Neural progenitor cell (in vitro differentiated cells): ENCODE measurements around the gene METTL4. TPM values are rescaled to one million over a fixed set of nuclear protein-coding genes. Genes with fewer than 3 reads are reported as not detected.

Source experiments
- DNase-seq: peaks from one replicate; pipeline ENCODE4 v3.0.0-alpha.2; 2016; ENCODE audit warnings: low spot score
- H2AFZ ChIP-seq: fragments of 200-600 bp; sonication (generic); replicated peaks from 2 replicates; pipeline ENCODE4 v1.6.1; 2016; ENCODE audit warnings: antibody characterized with exemption
- H3F3A ChIP-seq: fragments of 200-600 bp; sonication (generic); 2 replicates; pipeline ENCODE4 v1.6.1; 2016; ENCODE audit warnings: antibody characterized with exemption, low read depth
- H3K27ac ChIP-seq: fragments of 200-600 bp; sonication (generic); 2 replicates; pipeline ENCODE4 v1.5.1; 2016; ENCODE audit warnings: mild to moderate bottlenecking
- H3K27me3 ChIP-seq: fragments of 200-600 bp; sonication (generic); 2 replicates; pipeline ENCODE4 v1.6.1; 2016; ENCODE audit warnings: mild to moderate bottlenecking, moderate library complexity
- H3K36me3 ChIP-seq: fragments of 200-600 bp; sonication (generic); 2 replicates; pipeline ENCODE4 v1.5.1; 2016
- H3K4me1 ChIP-seq: fragments of 200-600 bp; sonication (generic); 2 replicates; pipeline ENCODE4 v1.6.1; 2016; ENCODE audit warnings: mixed run types
- H3K4me2 ChIP-seq: fragments of 200-600 bp; sonication (generic); 2 replicates; pipeline ENCODE4 v1.6.1; 2016
- H3K4me3 ChIP-seq: fragments of 200-600 bp; sonication (generic); 2 replicates; pipeline ENCODE4 v1.5.1; 2016
- H3K79me2 ChIP-seq: fragments of 200-600 bp; sonication (generic); 2 replicates; pipeline ENCODE4 v1.6.1; 2016; ENCODE audit warnings: low read depth
- H3K9ac ChIP-seq: fragments of 200-600 bp; sonication (generic); 2 replicates; pipeline ENCODE4 v1.6.1; 2016
- H3K9me3 ChIP-seq: fragments of 200-600 bp; sonication (generic); 2 replicates; pipeline ENCODE4 v1.5.1; 2016; ENCODE audit warnings: low read depth
- H4K20me1 ChIP-seq: fragments of 200-600 bp; sonication (generic); 2 replicates; pipeline ENCODE4 v1.6.1; 2016; ENCODE audit warnings: low read depth
- H3K27ac Mint-ChIP-seq: 3 replicates; pipeline ENCODE4 v1.8.0; 2021; ENCODE audit warnings: mixed read lengths
- H3K27me3 Mint-ChIP-seq: 2 replicates; pipeline ENCODE4 v1.8.0; 2022; ENCODE audit warnings: low read depth, mild to moderate bottlenecking, inconsistent platforms, moderate library complexity, mixed read lengths; ENCODE audit not compliant: insufficient read depth
- H3K36me3 Mint-ChIP-seq: 3 replicates; pipeline ENCODE4 v1.8.0; 2021; ENCODE audit warnings: mixed read lengths
- H3K4me1 Mint-ChIP-seq: 3 replicates; pipeline ENCODE4 v1.8.0; 2021; ENCODE audit warnings: mixed read lengths
- H3K4me3 Mint-ChIP-seq: 3 replicates; pipeline ENCODE4 v1.8.0; 2021; ENCODE audit warnings: mild to moderate bottlenecking, moderate library complexity, mixed read lengths
- H3K9me3 Mint-ChIP-seq: 3 replicates; pipeline ENCODE4 v1.8.0; 2020; ENCODE audit warnings: mixed read lengths
- EZH2 ChIP-seq: fragments of 200-600 bp; sonication (generic); IDR thresholded peaks from 2 replicates; pipeline ENCODE4 v1.6.1; 2017; ENCODE audit warnings: antibody characterized with exemption, mild to moderate bottlenecking, moderate library complexity
- EZH2phosphoT487 ChIP-seq: fragments of 200-600 bp; sonication (generic); IDR thresholded peaks from 2 replicates; pipeline ENCODE4 v1.6.1; 2017; ENCODE audit warnings: antibody characterized with exemption
- small RNA-seq: library from RNA; depleted of rRNA; stranded (forward); fragments of <200 nt; gene quantifications from one replicate; pipeline ENCODE3, GENCODE V24; 2015
- total RNA-seq: library from RNA; depleted of rRNA; stranded (reverse); fragments of >200 nt; gene quantifications from 2 replicates; pipeline ENCODE4 v1.2.3, GENCODE V29; 2015; ENCODE audit warnings: low replicate concordance
- TF ChIP-seq, protein P1 (sequence below): fragments of 200-600 bp; sonication (generic); IDR thresholded peaks from 2 replicates; pipeline ENCODE4 v1.5.1; 2017; ENCODE audit warnings: antibody characterized with exemption, mild to moderate bottlenecking

METTL4 gene
- total RNA-seq, 1 donor from 2014 or later = 30.8 TPM

DNA sequence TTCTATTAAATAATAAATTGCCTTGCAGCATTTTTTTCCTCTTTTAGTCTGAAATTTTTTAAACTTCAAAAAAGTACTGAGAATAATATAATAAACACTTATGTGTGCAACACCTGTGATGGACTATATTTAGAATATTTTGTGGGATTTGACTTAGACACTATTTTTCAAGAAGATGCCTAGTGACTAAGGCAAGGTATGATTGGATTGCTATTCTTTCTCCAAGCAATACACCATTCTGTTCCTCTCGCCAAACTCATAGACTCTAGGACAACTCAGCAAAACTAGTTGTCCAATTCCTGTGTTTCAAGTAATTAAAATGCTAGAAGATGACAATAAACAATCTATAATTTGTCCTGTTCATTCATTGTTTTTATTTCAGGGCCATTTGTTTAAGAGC, 75.9 kb downstream of the METTL4 start:
- Histone ChIP-seq H3K27me3 (no peaks in the 10 kb centered on the region), H3K36me3 (no peaks in the 10 kb centered on the region), H2AFZ (no peak overlapping the region), H3K4me3 (no peak overlapping the region), H3K9ac (no peak overlapping the region), H4K20me1 (no peaks in the 10 kb centered on the region), H3K9me3 (no peaks in the 10 kb centered on the region), H3K4me1 (no peaks in the 10 kb centered on the region), H3F3A (no peaks in the 10 kb centered on the region), H3K79me2 (no peaks in the 10 kb centered on the region), H3K4me2 (no peak overlapping the region), H3K27ac (no peak overlapping the region)
- no peak for TF ChIP-seq EZH2phosphoT487
- TF ChIP-seq, protein P1, sequence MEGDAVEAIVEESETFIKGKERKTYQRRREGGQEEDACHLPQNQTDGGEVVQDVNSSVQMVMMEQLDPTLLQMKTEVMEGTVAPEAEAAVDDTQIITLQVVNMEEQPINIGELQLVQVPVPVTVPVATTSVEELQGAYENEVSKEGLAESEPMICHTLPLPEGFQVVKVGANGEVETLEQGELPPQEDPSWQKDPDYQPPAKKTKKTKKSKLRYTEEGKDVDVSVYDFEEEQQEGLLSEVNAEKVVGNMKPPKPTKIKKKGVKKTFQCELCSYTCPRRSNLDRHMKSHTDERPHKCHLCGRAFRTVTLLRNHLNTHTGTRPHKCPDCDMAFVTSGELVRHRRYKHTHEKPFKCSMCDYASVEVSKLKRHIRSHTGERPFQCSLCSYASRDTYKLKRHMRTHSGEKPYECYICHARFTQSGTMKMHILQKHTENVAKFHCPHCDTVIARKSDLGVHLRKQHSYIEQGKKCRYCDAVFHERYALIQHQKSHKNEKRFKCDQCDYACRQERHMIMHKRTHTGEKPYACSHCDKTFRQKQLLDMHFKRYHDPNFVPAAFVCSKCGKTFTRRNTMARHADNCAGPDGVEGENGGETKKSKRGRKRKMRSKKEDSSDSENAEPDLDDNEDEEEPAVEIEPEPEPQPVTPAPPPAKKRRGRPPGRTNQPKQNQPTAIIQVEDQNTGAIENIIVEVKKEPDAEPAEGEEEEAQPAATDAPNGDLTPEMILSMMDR = no peak
- no peak for TF ChIP-seq EZH2
- H3K4me1 Mint-ChIP-seq = no peaks in the 10 kb centered on the region
- H3K27me3 Mint-ChIP-seq = peaks cover under 1% of the 10 kb centered on the region
- no peaks in the 10 kb centered on the region for H3K9me3 Mint-ChIP-seq
- no peak overlapping the region for H3K4me3 Mint-ChIP-seq
- DNase-seq = no peak
- H3K27ac Mint-ChIP-seq = no peak overlapping the region
- no peaks in the 10 kb centered on the region for H3K36me3 Mint-ChIP-seq

DNA sequence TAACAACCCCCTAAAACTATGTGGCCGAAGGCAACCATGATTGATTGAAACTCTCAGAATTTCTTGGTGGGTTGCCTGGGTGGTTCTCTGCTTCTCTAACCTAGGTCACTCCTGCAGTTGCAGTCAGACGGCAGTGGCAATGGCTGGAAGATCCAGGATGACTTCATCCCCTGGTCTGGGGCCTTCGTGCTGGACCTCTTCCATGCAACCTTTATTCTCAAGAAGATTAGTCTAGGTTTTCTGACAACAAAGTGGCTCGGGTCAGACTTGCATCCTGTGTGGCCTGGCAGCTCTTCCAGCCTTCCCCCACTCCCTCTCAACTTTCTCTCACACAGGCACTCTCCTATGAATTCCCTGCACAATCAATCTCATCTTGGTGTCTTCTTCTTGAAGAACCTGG, 76.4 kb downstream of the METTL4 start:
- no peak overlapping the region for H3K4me3 ChIP-seq
- no peak overlapping the region for H3K4me2 ChIP-seq
- no peaks in the 10 kb centered on the region for H3K9me3 Mint-ChIP-seq
- H3K27ac Mint-ChIP-seq = no peak overlapping the region
- H3K9me3 ChIP-seq = no peaks in the 10 kb centered on the region
- H3K27me3 ChIP-seq = no peaks in the 10 kb centered on the region
- H3K4me3 Mint-ChIP-seq = no peak overlapping the region
- no peaks in the 10 kb centered on the region for H3K4me1 Mint-ChIP-seq
- no peak overlapping the region for H3K27ac ChIP-seq
- H3K27me3 Mint-ChIP-seq = no peaks in the 10 kb centered on the region
- H3K9ac ChIP-seq = no peak overlapping the region
- H3K36me3 ChIP-seq = no peaks in the 10 kb centered on the region
- H3F3A ChIP-seq = no peaks in the 10 kb centered on the region
- no peaks in the 10 kb centered on the region for H3K36me3 Mint-ChIP-seq
- H3K4me1 ChIP-seq = no peaks in the 10 kb centered on the region
- no peaks in the 10 kb centered on the region for H4K20me1 ChIP-seq
- TF ChIP-seq EZH2 (no peak), EZH2phosphoT487 (no peak)
- TF ChIP-seq, protein P1 = no peak
- H3K79me2 ChIP-seq = no peaks in the 10 kb centered on the region
- DNase-seq = no peak
- no peak overlapping the region for H2AFZ ChIP-seq

Small RNAs within 50 kb of the gene (small RNA-seq; reads per million reads assigned to genes)
- gene RF00019 (not detected), gene RF01233 (not detected)

Other genes starting within 250 kb of the METTL4 start
- gene NDC80, start 52 bp upstream of the METTL4 start, total RNA-seq = 69.3 and 98.1 TPM in 2 replicates
- gene SMCHD1, start 84.2 kb upstream of the METTL4 start, total RNA-seq = 65.3 and 127 TPM in 2 replicates